Sigmoid colon (tissue), 4 donors: ENCODE measurements around the gene PHGDH.

Source experiments
- CTCF ChIP-seq, 4 experiments: fragments of 450-650 bp in 3 of 4; fragments of 200-600 bp in 1 of 4; IDR thresholded peaks; one replicate each; pipeline ENCODE4 v1.5.1; 2016 to 2019; ENCODE audit warnings: antibody characterized with exemption in 4 of 4, mild to moderate bottlenecking in 3 of 4, moderate library complexity in 2 of 4
- POLR2A ChIP-seq, 2 donors: fragments of 450-650 bp; IDR thresholded peaks; one replicate each; pipeline ENCODE4 v1.6.1; 2016; ENCODE audit warnings: antibody characterized with exemption in 2 of 2, mild to moderate bottlenecking in 2 of 2, moderate library complexity in 2 of 2
- POLR2AphosphoS5 ChIP-seq, 4 donors: sonication (generic); formaldehyde crosslinking; IDR thresholded peaks; one replicate each; pipeline ENCODE4 v1.6.1; 2017; ENCODE audit warnings: antibody characterized with exemption in 4 of 4

GRCh38 chr1:119712342-119713038 lies 756 bp downstream of the PHGDH start:
- TF ChIP-seq CTCF (IDR thresholded peaks at IDR 0.05) (no peak), POLR2A (IDR thresholded peaks at IDR 0.05) (no peak), POLR2AphosphoS5 (IDR thresholded peaks at IDR 0.05) (peak in 3 of 4 donors; percentile 27 to 62 (median 59))
